ENCODE data around the gene CSF2RB.

The CSF2RB gene

GRCh38 chr22:36913427-36914389 lies at the start of gene CSF2RB:
Gene CSF2RB (plus strand): TSS chr22:36913628. CDS start chr22:36922208, 8,580 bp downstream.
- Mint-ChIP-seq H3K27me3 (no peaks in the 10 kb centered on the region), H3K36me3 (no peaks in the 10 kb centered on the region), H3K9me3 (no peaks in the 10 kb centered on the region), H3K27ac (peak within 1 kb of the TSS; percentile 97), H3K4me3 (peak within 1 kb of the TSS; percentile 99), H3K4me1 (peaks cover 33% of the 10 kb centered on the region)
- DNase-seq (ENCODE audit: low spot score in 2 of 2) (peak; percentile 35 to 37), ATAC-seq (ENCODE audit: low read depth) (peak; percentile 89)

GRCh38 chr22:36863979-36864378 lies 49.4 kb upstream of the CSF2RB start:
- H3K36me3 Mint-ChIP-seq = peaks cover 38% of the 10 kb centered on the region
- DNase-seq (ENCODE audit: low spot score in 2 of 2) = no peak
- H3K9me3 Mint-ChIP-seq = no peaks in the 10 kb centered on the region
- no peak overlapping the region for H3K4me3 Mint-ChIP-seq
- ATAC-seq (ENCODE audit: low read depth) = no peak
- peaks cover 53% of the 10 kb centered on the region for H3K4me1 Mint-ChIP-seq
- no peaks in the 10 kb centered on the region for H3K27me3 Mint-ChIP-seq
- no peak overlapping the region for H3K27ac Mint-ChIP-seq

GRCh38 chr22:36864454-36865215 lies 48.8 kb upstream of the CSF2RB start:
- DNase-seq (ENCODE audit: low spot score in 2 of 2) (no peak), ATAC-seq (ENCODE audit: low read depth) (no peak)
- Mint-ChIP-seq H3K4me3 (no peak overlapping the region), H3K27ac (peak overlapping the region; percentile 73), H3K27me3 (no peaks in the 10 kb centered on the region), H3K36me3 (peaks cover 38% of the 10 kb centered on the region), H3K9me3 (no peaks in the 10 kb centered on the region), H3K4me1 (peaks cover 49% of the 10 kb centered on the region)

GRCh38 chr22:36865346-36865745 lies 48.1 kb upstream of the CSF2RB start:
- Mint-ChIP-seq H3K36me3 (peaks cover 38% of the 10 kb centered on the region), H3K4me3 (no peak overlapping the region), H3K4me1 (peaks cover 42% of the 10 kb centered on the region), H3K9me3 (no peaks in the 10 kb centered on the region), H3K27ac (peak overlapping the region; percentile 45), H3K27me3 (no peaks in the 10 kb centered on the region)
- ATAC-seq (ENCODE audit: low read depth) (no peak), DNase-seq (ENCODE audit: low spot score in 2 of 2) (no peak)

GRCh38 chr22:36867695-36868094 lies 45.7 kb upstream of the CSF2RB start:
- DNase-seq (ENCODE audit: low spot score in 2 of 2) (no peak), ATAC-seq (ENCODE audit: low read depth) (no peak)
- H3K4me1 Mint-ChIP-seq = peaks cover 31% of the 10 kb centered on the region
- H3K4me3 Mint-ChIP-seq = no peak overlapping the region
- H3K36me3 Mint-ChIP-seq = peaks cover 54% of the 10 kb centered on the region
- H3K27ac Mint-ChIP-seq = no peak overlapping the region
- no peaks in the 10 kb centered on the region for H3K27me3 Mint-ChIP-seq
- H3K9me3 Mint-ChIP-seq = no peaks in the 10 kb centered on the region

- ATAC-seq (ENCODE audit: low read depth) (no peak), DNase-seq (ENCODE audit: low spot score in 2 of 2) (no peak)
- Mint-ChIP-seq H3K27ac (no peak overlapping the region), H3K36me3 (peaks cover 62% of the 10 kb centered on the region), H3K9me3 (no peaks in the 10 kb centered on the region), H3K4me3 (no peak overlapping the region), H3K27me3 (no peaks in the 10 kb centered on the region), H3K4me1 (peaks cover 34% of the 10 kb centered on the region)
These were observed 44.8 kb upstream of the CSF2RB start for GRCh38 chr22:36868546-36869181.

GRCh38 chr22:36870250-36870649 lies 43.2 kb upstream of the CSF2RB start:
- no peak overlapping the region for H3K27ac Mint-ChIP-seq
- DNase-seq (ENCODE audit: low spot score in 2 of 2) = no peak
- peaks cover 24% of the 10 kb centered on the region for H3K4me1 Mint-ChIP-seq
- H3K27me3 Mint-ChIP-seq = no peaks in the 10 kb centered on the region
- ATAC-seq (ENCODE audit: low read depth) = no peak
- H3K36me3 Mint-ChIP-seq = peaks cover 56% of the 10 kb centered on the region
- no peaks in the 10 kb centered on the region for H3K9me3 Mint-ChIP-seq
- no peak overlapping the region for H3K4me3 Mint-ChIP-seq

- H3K36me3 Mint-ChIP-seq = peaks cover 51% of the 10 kb centered on the region
- no peaks in the 10 kb centered on the region for H3K9me3 Mint-ChIP-seq
- peaks cover 18% of the 10 kb centered on the region for H3K4me1 Mint-ChIP-seq
- H3K4me3 Mint-ChIP-seq = no peak overlapping the region
- DNase-seq (ENCODE audit: low spot score in 2 of 2) (no peak), ATAC-seq (ENCODE audit: low read depth) (no peak)
- no peaks in the 10 kb centered on the region for H3K27me3 Mint-ChIP-seq
- H3K27ac Mint-ChIP-seq = no peak overlapping the region
These were observed 41.8 kb upstream of the CSF2RB start for GRCh38 chr22:36871669-36872081.

- no peaks in the 10 kb centered on the region for H3K27me3 Mint-ChIP-seq
- no peak overlapping the region for H3K4me3 Mint-ChIP-seq
- ATAC-seq (ENCODE audit: low read depth) = no peak
- peak overlapping the region; percentile 65 for H3K27ac Mint-ChIP-seq
- H3K9me3 Mint-ChIP-seq = no peaks in the 10 kb centered on the region
- H3K36me3 Mint-ChIP-seq = peaks cover 51% of the 10 kb centered on the region
- no peak for DNase-seq (ENCODE audit: low spot score in 2 of 2)
- peaks cover 14% of the 10 kb centered on the region for H3K4me1 Mint-ChIP-seq
These were observed 41.3 kb upstream of the CSF2RB start for GRCh38 chr22:36872084-36872483.

GRCh38 chr22:36872866-36873498 lies 40.4 kb upstream of the CSF2RB start:
- Mint-ChIP-seq H3K27me3 (no peaks in the 10 kb centered on the region), H3K36me3 (peaks cover 54% of the 10 kb centered on the region), H3K4me1 (peaks cover 14% of the 10 kb centered on the region), H3K9me3 (no peaks in the 10 kb centered on the region), H3K27ac (peak overlapping the region; percentile 65), H3K4me3 (no peak overlapping the region)
- DNase-seq (ENCODE audit: low spot score in 2 of 2) (no peak), ATAC-seq (ENCODE audit: low read depth) (no peak)

GRCh38 chr22:36873614-36874308 lies 39.7 kb upstream of the CSF2RB start:
- peak overlapping the region; percentile 65 for H3K27ac Mint-ChIP-seq
- H3K4me3 Mint-ChIP-seq = no peak overlapping the region
- ATAC-seq (ENCODE audit: low read depth) (peak; percentile 57), DNase-seq (ENCODE audit: low spot score in 2 of 2) (no peak)
- peaks cover 11% of the 10 kb centered on the region for H3K4me1 Mint-ChIP-seq
- H3K36me3 Mint-ChIP-seq = peaks cover 56% of the 10 kb centered on the region
- H3K27me3 Mint-ChIP-seq = no peaks in the 10 kb centered on the region
- no peaks in the 10 kb centered on the region for H3K9me3 Mint-ChIP-seq

- Mint-ChIP-seq H3K27me3 (no peaks in the 10 kb centered on the region), H3K36me3 (peaks cover 60% of the 10 kb centered on the region), H3K27ac (peak overlapping the region; percentile 65), H3K9me3 (no peaks in the 10 kb centered on the region), H3K4me3 (no peak overlapping the region), H3K4me1 (peaks cover 11% of the 10 kb centered on the region)
- DNase-seq (ENCODE audit: low spot score in 2 of 2) = no peak
- no peak for ATAC-seq (ENCODE audit: low read depth)
These were observed 39.1 kb upstream of the CSF2RB start for GRCh38 chr22:36874309-36874696.

GRCh38 chr22:36874736-36875135 lies 38.7 kb upstream of the CSF2RB start:
- ATAC-seq (ENCODE audit: low read depth) (no peak), DNase-seq (ENCODE audit: low spot score in 2 of 2) (no peak)
- Mint-ChIP-seq H3K9me3 (no peaks in the 10 kb centered on the region), H3K27me3 (no peaks in the 10 kb centered on the region), H3K4me3 (no peak overlapping the region), H3K36me3 (peaks cover 60% of the 10 kb centered on the region), H3K4me1 (peaks cover 11% of the 10 kb centered on the region), H3K27ac (no peak overlapping the region)

Data from memory B cell (primary cell).